NCI-H146 treated with DMSO at 0.1 percent for 48 hours (cell line): Measurements from ENCODE around the gene ANKRD40CL.
A peak's percentile ranks its signal among the peaks of the same experiment; 100 is the strongest.

Experiments
- DNase-seq: peaks from one replicate; lab custom pipeline; 2025; ENCODE audit not compliant: unreplicated experiment; lab: John Stamatoyannopoulos, UW

Gene ANKRD40CL

DNA sequence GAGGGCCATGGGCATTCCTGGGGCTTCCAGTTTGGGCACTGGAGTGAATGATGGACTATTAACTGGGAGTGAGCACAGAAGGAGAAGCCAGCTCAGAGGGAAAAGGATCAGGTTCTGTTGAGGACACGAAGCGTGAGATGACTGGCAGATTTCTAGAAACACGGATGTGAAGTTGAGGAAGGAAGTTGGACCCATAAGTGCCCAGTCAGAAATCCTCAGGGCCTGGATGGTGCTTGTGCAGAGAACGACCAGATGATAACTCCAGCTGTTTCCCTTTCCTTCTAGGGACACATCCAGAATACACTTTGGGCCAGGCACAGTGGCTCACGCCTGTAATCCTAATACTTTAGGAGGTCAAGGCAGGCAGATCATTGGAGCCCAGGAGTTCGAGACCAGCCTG lies 23.3 kb upstream of the ANKRD40CL start:
- no peak for DNase-seq

DNA sequence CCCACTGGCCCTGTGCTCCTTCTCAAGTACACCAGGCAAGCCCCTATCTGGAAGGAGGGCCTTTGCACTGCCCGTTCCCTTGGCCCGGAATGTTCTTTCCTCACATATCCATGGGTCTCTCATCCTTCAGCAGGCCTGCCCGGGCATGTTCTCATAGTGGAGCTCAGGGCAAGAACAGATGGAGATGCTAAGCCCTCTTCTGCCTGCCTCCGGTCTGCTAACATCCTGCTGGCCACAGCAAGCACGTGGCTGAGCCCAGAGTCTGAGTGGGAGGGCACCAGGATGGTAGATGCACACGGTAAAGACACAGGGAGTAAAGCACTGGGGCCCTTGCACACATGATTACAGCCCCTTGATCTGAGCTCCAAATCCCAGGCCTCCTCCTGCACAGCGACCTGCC lies 19.8 kb upstream of the ANKRD40CL start:
- DNase-seq = no peak

DNA sequence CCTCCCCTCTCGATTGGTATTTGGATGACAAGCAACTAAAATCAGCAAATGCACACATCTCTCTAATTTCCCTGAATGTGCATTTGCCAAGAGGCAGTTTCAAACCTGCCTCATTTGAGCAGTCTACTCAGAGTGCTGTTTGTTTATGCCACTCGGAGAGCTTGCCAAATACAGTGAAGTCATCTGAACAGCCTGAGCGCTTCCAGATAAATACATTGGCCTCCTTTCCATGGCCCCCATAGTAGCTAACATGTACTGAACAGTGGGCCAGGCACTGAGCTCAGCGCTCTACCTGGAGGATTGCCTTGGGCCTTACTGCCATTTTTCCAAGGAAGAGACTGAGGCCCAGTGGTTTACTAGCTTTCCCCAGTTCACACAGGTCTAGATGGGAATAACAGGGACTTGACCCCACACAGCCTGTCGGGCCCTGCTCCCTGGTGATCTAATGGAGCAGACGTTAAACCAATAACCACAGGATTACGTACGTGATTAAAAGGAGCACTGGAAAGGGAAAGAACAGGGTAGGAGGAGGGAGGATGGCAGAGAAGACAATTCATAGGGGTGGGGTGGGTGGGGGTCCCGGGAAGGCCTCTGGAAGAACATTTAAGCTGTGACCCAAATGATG lies 18.7 kb upstream of the ANKRD40CL start:
- no peak for DNase-seq

DNA sequence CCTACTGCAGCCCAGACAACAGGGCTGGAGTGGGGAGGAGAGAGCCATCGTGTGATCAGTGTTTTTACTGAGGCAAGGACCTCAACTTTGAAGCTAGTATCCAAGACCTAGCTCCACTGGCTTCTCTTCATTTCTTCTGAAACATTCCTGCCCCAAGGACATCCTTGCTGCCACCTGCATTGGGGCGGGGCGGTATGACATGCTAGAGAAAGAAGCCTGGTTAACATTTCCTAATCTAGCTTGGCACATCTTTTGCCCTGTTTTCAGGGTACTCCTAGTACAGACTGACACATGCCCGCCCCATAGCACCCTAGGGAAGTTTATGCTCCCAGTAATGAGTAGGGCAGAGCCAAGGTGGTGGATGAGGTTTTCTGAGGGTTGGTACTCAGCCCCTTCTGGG lies 17.8 kb upstream of the ANKRD40CL start:
- DNase-seq = no peak

DNA sequence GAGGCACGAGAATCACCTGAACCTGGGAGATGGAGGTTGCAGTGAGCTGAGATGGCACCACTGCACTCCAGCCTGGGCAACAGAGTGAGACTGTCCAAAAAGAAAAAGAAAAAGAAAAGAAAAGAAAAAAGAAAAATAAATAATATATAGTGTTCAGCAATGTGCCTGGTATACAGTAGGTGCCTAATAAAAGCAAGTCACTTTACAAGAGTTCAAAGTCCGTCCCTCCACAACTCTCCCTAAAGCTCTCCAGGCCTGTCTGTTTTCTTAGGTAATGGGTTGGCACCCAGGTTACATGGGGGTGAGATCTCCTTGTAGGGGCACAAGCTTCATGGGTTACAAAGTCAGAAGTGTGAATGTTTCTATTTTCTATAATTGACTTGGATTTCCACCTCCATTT lies 16.6 kb upstream of the ANKRD40CL start:
- DNase-seq = no peak

DNA sequence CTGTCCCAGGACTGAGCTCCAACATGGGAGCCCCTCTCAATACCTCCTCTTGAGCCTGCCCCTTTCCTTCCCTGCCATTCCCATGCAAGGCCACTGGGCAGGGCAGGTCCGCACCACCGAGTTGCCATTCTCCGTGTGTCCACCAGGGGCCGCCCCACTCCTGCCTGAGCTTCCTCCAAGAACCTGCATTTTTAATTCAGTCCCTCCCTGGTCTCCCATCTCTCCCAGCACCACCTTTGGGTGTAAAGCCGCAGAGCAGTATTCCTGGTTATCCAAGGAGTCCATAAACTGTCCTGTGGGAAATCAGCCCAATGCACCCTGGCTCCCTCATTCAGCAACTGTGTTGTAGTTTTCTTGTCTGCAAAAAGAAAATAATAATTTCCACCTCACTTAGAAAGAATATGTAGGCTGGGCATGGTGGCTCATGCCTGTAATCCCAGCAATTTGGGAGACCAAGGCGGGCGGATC lies 15.9 kb upstream of the ANKRD40CL start:
- DNase-seq = peak; percentile 80

DNA sequence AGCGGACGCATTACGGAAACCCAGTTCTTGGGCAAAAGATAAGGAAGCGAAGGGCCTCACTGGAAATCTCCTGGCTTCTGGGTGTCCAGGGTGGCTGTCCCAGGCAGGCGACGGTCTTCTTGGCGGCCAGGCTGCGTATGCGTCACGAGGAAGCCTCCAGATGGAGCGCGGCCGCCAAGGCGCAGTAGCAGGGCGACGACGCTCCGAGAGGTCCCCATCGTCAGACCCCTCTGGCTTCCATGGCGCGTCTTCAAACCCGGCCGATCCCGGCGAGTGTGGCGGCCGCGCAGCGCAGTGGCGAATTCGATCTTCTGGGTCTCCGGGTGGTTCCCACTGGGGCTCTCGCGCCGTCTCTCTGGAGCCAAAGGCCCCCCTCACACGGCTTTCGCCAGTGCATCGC lies 13.8 kb upstream of the ANKRD40CL start:
- DNase-seq = no peak

DNA sequence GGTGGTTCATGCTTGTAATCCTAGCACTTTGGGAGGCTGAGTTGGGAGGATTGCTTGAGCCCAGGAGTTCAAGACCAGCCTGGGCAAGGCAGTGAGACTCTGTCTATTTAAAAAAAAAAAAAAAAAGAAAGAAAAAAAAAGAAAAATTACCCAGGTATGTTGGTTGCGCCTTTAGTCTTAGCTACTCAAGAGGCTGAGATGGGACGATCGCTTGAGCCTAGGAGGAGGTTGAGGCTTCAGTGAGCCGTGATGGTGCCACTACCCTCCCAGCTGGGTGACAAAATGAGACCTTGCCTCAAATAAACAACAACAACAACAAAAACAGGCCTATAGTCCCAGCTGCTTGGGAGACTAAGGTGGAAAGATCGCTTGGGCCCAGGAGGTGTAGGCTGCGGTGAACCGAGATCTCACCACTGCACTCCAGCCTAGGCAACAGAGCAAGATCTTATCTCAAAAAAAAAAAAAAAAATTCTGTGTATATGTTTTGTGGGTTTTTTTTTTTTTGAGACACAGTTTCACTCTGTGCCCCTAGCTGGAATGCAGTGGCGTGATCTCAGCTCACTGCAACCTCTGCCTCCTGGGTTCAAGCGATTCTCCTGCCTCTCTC lies 12.5 kb upstream of the ANKRD40CL start:
- no peak for DNase-seq

DNA sequence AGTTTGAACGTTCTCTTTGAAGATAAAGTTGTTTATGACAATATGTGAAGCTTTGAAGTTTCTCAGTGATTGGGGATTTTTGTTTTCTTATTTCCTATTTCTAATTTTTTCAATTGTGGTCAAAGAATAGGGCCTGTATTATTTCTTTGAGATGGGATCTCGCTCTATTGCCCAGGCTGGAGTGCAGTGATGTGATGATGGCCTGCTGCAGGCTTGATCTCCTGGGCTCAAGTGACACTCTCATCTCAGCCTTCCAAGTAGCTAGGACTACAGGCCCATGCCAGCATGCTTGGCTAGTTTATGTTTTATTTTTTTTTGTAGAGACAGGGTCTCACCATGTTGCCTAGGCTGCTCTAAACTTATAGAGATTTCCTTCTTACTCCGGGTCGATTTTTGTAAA lies 11.7 kb upstream of the ANKRD40CL start:
- no peak for DNase-seq

DNA sequence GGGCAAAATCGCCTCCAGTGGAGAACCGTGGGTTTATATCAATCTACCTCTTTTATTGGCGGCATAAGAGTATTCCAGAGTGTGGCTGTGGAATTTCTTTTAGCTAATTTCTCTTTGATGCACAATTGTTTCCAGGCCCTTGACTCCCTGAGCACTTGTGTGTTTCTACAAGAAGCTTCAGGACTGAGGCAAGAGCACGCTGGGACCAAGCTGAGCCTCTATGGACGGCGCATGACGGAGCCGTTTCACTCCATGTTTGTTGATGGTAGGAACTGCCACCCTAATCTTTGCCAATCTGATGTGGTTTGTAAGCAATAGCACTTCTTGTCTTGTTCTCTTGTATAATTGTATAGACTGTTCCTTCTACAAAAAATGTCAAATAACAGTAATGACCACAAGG lies 11.2 kb upstream of the ANKRD40CL start:
- no peak for DNase-seq

DNA sequence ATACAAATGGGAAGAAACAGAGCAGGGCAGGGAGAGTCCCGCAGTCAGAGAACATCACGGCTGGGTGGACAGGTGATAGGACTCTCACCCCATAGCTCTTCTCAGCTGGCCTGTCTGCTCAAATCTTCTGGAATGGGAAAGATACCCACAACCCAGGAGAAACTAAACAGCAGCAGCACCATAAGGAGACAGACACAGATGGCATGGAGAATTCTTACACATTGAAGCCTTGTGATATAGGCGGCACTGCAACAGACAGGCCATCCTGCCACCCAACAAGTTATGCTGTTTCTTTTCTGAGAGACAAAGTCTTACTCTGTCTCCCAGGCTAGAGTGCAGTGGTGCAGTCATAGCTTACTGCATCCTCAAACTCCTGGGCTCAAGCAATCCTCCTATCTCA lies 8.6 kb upstream of the ANKRD40CL start:
- no peak for DNase-seq

DNA sequence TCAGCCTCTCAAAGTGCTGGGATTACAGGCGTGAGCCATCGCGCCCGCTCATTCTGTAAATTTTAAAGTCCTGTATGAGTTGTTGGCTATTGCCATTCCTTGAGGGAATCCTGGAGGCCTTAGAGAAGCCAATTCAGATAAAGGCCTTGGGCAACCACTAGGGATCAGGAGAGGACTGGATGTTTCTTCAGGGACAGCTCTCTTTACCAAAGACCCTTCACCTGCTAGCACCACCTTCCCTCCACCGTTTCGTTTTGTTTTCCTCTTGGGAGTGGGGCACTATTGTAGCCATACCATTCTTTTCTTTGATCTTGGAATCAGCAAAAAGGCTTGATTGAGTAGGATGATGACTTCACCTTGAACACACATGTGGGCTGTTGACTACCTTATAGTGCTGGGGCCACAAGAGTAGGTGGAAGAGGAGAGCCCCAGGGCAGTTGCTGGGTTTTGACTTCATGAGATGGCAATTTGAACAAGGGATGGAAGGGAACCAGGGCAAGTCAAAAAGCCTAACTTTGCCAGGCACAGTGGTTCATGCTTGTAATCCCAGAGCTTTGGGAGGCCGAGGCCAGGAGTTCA lies 7.0 kb upstream of the ANKRD40CL start:
- no peak for DNase-seq

DNA sequence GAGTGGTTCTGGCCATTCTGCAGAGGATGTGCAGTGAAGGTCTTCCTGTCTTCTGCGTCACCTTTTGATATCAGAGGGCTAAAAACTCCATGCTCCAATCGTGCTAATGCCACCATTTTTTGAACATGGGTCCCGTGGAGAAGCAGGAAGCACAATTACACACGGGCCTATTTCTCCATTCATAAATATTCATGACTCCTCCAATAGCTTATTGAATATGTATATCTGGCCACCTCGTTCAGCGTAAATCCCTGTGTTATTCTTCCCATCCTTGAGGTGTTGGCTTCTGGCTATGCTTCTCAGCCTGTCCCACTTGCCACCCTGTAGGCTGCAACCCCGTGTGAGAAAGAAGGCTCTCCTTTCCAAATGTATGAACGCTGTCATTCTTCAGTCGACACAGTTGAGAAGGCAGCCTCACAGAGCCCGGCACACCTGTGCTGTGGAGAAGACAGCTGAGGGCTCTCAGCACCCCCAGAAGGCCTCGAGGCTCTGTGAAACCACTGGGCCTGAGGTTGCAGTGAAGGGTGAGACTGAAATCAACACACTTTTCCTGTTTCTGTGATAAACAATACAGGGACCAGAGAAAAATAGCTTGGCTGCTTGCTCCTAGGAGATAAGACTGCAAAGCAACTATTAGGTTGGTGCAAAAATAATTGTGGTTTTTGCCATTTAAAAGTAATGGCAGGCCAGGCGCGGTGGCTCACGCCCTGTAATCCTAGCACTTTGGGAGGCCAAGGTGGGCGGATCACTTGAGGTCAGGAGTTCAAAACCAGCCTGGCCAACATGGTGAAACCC lies 4.9 kb upstream of the ANKRD40CL start:
- no peak for DNase-seq

DNA sequence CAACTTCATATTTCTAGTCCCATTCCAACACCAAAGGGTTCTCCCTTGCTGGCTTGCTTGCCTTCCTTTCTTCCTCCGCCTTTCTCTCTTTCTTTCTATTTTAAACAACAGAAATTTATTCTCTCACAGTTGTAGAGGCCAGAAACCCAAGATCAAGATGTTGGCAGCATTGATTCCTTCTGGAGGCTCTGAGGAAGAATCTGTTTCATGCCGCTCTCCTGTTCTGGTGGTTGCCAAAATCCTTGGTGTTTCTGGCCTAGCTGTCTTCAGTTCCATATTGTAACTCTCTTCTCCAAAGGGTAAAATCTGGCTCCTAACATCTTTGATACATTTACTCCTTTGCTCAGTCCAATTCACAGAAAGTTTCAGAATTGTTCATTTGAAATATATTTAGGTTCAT lies 3.0 kb upstream of the ANKRD40CL start:
- DNase-seq = no peak

DNA sequence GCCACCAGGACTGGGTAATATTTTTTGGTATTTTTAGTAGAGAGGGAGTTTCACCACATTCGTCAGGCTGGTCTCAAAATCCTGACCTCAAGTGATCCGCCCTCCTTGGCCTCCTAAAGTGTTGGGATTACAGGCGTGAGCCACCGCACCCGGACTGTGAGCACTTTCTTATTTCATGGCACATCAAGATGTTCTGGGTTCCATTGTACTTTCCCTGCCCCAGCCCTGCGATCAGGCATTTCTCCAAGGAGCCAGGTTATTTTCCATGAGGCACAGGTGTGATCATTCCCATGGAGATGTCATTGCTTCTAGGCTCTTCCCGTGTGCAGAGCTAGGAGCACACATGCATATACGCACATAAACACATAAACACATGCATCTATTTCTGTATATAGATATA lies 2.6 kb upstream of the ANKRD40CL start:
- no peak for DNase-seq

DNA sequence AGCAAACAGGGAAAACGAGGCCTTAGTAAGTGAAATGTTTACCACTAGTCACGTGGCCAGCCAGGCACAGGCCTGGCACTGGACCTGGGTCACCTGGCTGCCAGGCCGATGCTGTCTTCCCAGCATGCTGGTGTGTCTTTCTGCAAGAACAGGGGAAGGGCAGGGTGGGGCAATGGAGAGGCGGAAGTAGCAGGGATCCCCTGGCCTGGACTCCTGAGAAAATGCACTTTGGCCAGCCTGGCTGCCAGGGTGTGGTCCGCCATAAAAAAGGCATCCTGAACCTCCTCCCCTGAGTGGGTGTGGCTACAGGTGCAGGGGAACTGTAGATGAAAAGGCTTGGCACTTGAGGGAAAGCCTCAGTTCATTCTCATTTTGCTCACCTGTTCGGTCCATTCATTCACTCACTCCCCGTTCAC lies 1.0 kb upstream of the ANKRD40CL start:
- no peak for DNase-seq

DNA sequence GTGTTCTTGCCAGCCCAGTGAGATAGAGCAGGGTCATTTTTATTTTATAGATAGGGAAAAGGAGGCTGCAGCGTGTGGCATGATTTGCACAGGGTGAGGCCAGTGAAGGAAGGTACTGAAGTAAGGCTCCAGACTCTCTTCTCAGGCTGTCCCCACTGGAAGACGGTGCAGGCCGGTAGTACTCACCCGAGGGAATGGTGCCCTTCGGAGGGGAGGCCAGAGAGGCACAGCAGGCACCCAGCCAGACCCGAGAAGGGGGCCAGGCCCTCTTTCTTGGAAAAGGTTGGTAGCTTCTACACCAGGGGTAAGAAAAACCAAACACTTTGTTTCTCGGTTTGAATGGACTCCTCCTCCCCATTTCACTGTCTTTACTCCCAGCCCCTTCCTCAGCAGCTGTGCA lies 288 bp downstream of the ANKRD40CL start:
- DNase-seq = no peak

DNA sequence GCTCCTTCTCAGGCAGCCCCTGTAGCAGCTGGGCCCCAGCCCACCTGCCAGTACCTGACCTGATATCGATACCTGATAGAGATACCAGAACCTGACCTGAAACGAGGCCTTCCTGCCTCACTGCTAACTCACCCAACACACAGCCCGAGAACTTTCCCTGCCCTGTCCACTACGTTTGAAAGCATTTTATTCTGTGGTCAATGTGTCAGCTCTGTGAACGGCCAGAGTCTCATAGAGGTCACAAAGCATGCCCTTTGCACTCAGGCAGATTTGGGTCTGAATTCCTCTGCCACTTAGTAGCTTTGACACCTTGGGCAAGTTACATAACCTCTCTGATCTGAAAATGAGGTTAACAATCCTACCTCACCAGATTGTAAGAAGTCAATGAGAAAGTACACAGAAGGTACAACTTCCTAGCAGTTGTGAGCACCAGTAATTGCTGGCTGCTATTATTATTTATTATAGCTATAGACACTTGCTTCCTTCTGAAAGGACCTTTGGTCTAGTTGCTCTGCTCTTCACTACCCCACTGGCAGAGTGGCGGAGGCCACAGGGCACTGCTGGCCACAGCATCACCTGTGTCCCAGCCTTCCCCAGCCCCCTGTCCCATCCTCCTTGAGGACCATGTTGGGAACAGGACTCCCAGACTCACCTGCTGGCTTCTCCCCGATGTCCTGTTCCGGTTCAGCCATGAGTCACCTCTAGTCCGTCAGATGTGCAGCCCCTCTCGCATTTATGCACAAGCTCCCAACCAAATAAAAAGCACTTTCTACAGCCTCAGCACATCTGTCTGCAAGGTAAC lies 895 bp downstream of the ANKRD40CL start:
- DNase-seq = no peak

DNA sequence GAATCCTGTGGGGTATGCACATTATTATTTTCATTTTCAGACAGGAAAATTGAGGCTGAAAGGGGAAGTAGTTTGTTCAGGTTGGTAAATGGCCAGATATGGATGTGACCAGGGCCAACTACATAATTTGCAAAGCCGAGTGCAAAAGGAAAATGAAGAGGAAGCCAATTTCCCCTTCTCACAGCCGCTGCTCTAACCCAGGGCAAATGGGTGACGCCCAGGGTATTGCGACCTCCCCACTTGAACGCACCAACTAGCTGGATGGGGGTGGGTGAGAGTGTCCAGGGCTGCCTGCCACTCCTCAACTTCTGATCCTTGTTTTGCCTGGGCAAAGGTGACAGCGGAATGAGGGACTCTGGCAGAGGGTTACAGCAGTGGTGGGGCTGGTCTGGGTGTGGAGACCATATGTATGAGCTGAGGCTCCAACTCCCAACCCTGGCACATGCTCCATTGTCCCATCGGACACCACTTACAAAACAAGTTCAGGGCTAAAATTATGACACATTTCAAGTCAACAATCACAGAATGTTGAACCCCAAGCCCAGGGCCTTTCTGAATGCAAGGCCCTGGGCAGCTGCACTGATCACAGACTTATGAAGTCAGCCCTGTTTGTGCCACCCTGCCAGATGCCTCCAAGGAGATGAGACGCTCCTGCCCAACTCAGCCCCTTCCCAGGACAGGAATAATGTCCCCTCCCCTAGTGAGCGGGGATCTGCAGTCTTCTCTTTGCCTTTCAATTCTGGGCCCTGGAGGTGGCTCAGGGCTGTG lies 1.7 kb downstream of the ANKRD40CL start:
- no peak for DNase-seq

DNA sequence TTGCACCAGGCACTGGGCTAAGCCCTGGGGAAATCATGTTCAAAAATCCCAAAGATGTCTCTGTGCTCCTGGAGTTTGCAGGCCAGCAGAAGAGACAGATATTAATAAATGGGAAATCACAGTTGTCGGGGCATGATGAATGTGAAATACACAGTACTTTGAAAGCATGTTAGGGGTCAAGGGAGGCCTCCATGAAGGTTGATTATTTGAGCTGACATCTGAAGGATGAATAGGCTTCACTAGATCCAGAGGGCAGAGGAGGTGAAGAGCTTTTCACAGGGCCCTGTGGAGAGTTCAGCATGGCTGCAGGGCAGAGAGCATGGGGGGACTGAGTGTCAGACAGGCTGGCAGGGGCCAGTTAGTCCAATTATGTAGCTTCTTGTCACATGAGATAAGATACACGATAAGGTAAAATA lies 2.6 kb downstream of the ANKRD40CL start:
- DNase-seq = no peak
